Kidney (tissue), 14 donors: ENCODE measurements around the gene CYP11A1. TPM values are rescaled to one million over a fixed set of nuclear protein-coding genes. Genes with fewer than 3 reads are reported as not detected.

Experiments
- DNase-seq, 5 donors: peaks; one replicate each; pipeline ENCODE4 v3.0.0-alpha.2; 2013 to 2020
- FAIRE-seq: peaks from 2 replicates; lab custom pipeline; 2012; peaks lifted over from hg19 to GRCh38; lab: Jason Lieb, UNC
- H3K27ac ChIP-seq, 2 donors: one replicate each; pipeline ENCODE4 v1.7.0; 2013; ENCODE audit warnings: low read depth in 2 of 2, low read length in 2 of 2, inconsistent platforms in 1 of 2
- H3K27me3 ChIP-seq: one replicate; pipeline ENCODE4 v1.7.1; 2013; ENCODE audit warnings: low read length, inconsistent platforms; ENCODE audit not compliant: control insufficient read depth, insufficient read depth
- H3K36me3 ChIP-seq, 3 donors: one replicate each; pipeline versions ENCODE4 v1.7.0 to v1.7.1; 2013; ENCODE audit warnings: low read length in 3 of 3, control low read depth in 1 of 3, inconsistent platforms in 1 of 3; ENCODE audit not compliant: insufficient read depth in 3 of 3, control insufficient read depth in 2 of 3
- H3K4me1 ChIP-seq, 3 donors: one replicate each; pipeline versions ENCODE4 v1.7.0 to v1.7.1; 2013; ENCODE audit warnings: low read length in 3 of 3, inconsistent platforms in 1 of 3, low read depth in 1 of 3; ENCODE audit not compliant: control insufficient read depth in 2 of 3, insufficient read depth in 2 of 3
- H3K4me3 ChIP-seq, 3 donors: one replicate each; pipeline versions ENCODE4 v1.7.0 to v1.8.1; 2013; ENCODE audit warnings: low read length in 3 of 3, control low read depth in 1 of 3, inconsistent platforms in 1 of 3
- H3K9ac ChIP-seq, 3 donors: one replicate each; pipeline versions ENCODE4 v1.7.0 to v1.7.1; 2013; ENCODE audit warnings: low read length in 3 of 3, control low read depth in 1 of 3, inconsistent platforms in 1 of 3
- H3K9me3 ChIP-seq, 3 donors: one replicate each; pipeline versions ENCODE4 v1.7.0 to v1.7.1; 2013; ENCODE audit warnings: low read length in 3 of 3, control low read depth in 1 of 3, inconsistent platforms in 1 of 3; ENCODE audit not compliant: control insufficient read depth in 2 of 3, insufficient read depth in 1 of 3
- CTCF ChIP-seq: IDR thresholded peaks from 3 replicates; pipeline ENCODE4 v1.5.1; 2012; ENCODE audit warnings: mild to moderate bottlenecking, moderate library complexity, borderline replicate concordance; ENCODE audit not compliant: insufficient read depth; ENCODE audit errors: extremely low read depth
- intact Hi-C: fragments of 100-400 bp; cut with DNase I; formaldehyde crosslinking; loops from one replicate; pipeline ENCODE4 v1.11.1; 2022
- microRNA-seq: library from miRNA; unstranded; fragments of <30 nt; microRNA quantifications from one replicate; pipeline ENCODE4 v1.2.0, GENCODE V29; 2020
- polyA plus RNA-seq: library from polyadenylated mRNA; stranded (reverse); fragments of 350-450 nt; fragmentation: Illumina TruSeq; extraction: RNeasy Lipid Tissue Mini Kit (QIAGEN cat#74804); gene quantifications from one replicate; pipeline ENCODE4 v1.2.3, GENCODE V29; 2014; ENCODE audit warnings: low read depth, low replicate concordance; ENCODE audit not compliant: insufficient read depth
- total RNA-seq: library from RNA; stranded (reverse); fragmentation: NEBNext Ultra II Directional; extraction: Animal tissue kit (Norgen Biotek cat#: 25700); gene quantifications from one replicate; pipeline ENCODE4 v1.2.1, GENCODE V29; 2021
- donor health status: control.
- donor health status: control.
- donor health status: control.
- donor health status: control.
- donor health status: control.
- donor health status: DM: yes; HTN: yes; CAD: no.
- donor health status: Normal renal cell carcinoma (clear cell type).

Gene CYP11A1
- total and polyA plus RNA-seq, 2 donors from 2014 or later = 0.13 to 2.7 TPM

DNA sequence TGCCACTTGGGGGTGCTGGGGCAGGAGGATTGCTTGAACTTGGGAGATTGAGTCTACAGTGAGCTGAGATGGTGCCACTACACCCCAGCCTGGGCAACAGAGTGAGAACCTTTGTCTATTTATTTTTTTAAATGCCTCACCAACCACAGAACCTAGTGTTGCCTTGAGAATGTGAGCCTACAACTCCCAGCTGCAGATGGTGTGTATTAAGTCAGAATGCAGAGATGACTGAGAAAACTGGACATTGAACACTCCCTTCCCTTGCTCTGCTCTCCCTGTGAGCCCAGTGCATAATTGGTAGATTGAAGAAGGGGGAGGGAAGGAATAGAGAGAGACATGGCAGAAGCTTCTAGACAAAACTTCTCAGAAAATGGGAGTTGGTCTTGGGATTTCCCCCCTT lies 77.8 kb downstream of the CYP11A1 start:
- DNase-seq = no peak
- Histone ChIP-seq H3K27ac (no peak overlapping the region), H3K4me1 (no peaks in the 10 kb centered on the region), H3K27me3 (no peaks in the 10 kb centered on the region), H3K4me3 (no peak overlapping the region), H3K9me3 (no peaks in the 10 kb centered on the region), H3K36me3 (no peaks in the 10 kb centered on the region), H3K9ac (no peak overlapping the region)
- intact Hi-C loops = no loop called here
- no peak for TF ChIP-seq CTCF
- no peak for FAIRE-seq

Small RNA genes within 50 kb of the gene (microRNA-seq; reads per million reads assigned to microRNA genes)
- not detected for gene MIR6881

Other genes starting within 250 kb of the CYP11A1 start
- 1.1 TPM for gene ISLR2, start 237.1 kb downstream of the CYP11A1 start, total RNA-seq
- gene ISLR2, start 237.1 kb downstream of the CYP11A1 start, polyA plus RNA-seq = 0.13 TPM
- gene ISLR, start 193.9 kb downstream of the CYP11A1 start, total RNA-seq = 30.2 TPM
- gene ISLR, start 193.9 kb downstream of the CYP11A1 start, polyA plus RNA-seq = 18.8 TPM
- 2.0 TPM for gene STRA6, start 164.9 kb downstream of the CYP11A1 start, total RNA-seq
- 31.9 TPM for gene STRA6, start 164.9 kb downstream of the CYP11A1 start, polyA plus RNA-seq
- 0.63 TPM for gene CCDC33, start 131.3 kb downstream of the CYP11A1 start, total RNA-seq
- gene CCDC33, start 131.3 kb downstream of the CYP11A1 start, polyA plus RNA-seq = not detected
- gene SEMA7A, start 66.3 kb upstream of the CYP11A1 start, total RNA-seq = 3.6 TPM
- gene SEMA7A, start 66.3 kb upstream of the CYP11A1 start, polyA plus RNA-seq = 2.8 TPM
- 32.9 TPM for gene UBL7, start 93.5 kb upstream of the CYP11A1 start, total RNA-seq
- 75.8 TPM for gene UBL7, start 93.5 kb upstream of the CYP11A1 start, polyA plus RNA-seq
- 6.2 TPM for gene ARID3B, start 173.6 kb upstream of the CYP11A1 start, total RNA-seq
- 2.3 TPM for gene ARID3B, start 173.6 kb upstream of the CYP11A1 start, polyA plus RNA-seq
- gene CLK3, start 248.2 kb upstream of the CYP11A1 start, total RNA-seq = 66.3 TPM
- 54.1 TPM for gene CLK3, start 248.2 kb upstream of the CYP11A1 start, polyA plus RNA-seq